ENCODE data around the gene WDR70.
"Not testable (repeated sequence)": the region's sequence is repeated elsewhere in the genome, so short reads cannot be mapped to it uniquely, and the experiment has no call there.

The WDR70 gene
- 17.5 to 44.2 reads per million in 2 donors for total RNA-seq

DNA sequence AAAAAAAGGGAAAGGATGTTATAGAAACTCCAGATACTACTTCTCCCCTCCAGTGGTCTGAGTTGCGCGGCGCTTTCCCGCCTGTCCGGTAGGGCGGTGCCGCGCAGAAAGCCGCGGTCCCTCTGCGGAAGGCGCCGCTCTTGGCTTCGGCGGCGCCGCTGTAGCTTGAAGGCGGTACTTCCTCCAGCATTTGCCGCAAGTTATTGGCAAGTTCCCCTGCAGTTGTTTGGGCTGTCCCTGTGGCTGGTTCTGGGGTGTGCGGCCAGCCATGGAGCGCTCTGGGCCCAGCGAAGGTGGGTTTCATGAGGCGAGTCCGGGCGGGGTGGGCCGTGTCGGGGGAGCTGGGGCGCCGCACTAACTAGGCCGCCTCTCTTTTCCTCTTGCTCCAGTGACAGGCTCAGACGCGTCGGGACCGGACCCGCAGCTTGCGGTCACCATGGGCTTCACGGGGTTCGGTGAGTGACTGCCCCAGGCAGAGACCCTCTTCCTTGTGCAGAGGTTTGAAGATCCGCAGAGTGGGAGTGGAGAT, at the start of gene WDR70:
TSS of gene WDR70 (plus strand) at position 219 of the 529 bp plus-strand sequence. CDS start at position 269, 50 bp downstream.
- peak; percentile 49 to 92 (median 71) for DNase-seq

GRCh38 chr5:37334754-37335153, 44.4 kb upstream of the WDR70 start:
- DNase-seq: not testable (repeated sequence)

DNA sequence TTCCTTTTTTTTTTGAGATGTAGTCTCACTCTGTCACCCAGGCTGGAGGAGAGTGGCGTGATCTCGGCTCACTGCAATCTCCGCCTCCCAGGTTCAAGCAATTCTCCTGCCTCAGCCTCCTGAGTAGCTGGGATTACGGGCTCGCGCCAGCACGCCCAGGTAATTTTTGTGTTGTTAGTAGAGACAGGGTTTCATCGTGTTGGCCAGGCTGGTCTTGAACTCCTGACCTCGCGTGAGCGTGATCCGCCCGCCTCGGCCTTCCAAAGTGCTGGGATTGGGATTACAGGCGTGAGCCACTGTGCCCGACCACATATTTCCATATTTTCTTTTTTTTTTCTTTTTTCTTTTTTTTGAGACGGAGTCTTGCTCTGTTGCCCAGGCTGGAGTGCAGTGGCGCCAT, 36.4 kb upstream of the WDR70 start:
- DNase-seq: not testable (repeated sequence)

GRCh38 chr5:37355161-37355560, 24.0 kb upstream of the WDR70 start:
- DNase-seq: no peak

- DNase-seq: no peak
These were observed 8.6 kb upstream of the WDR70 start for GRCh38 chr5:37370550-37370863.

GRCh38 chr5:37370864-37371726, 8.0 kb upstream of the WDR70 start, which contains the start of gene NUP155:
Gene NUP155, minus strand, starts transcription at chr5:37371106. Its CDS starts 129 bp downstream, at chr5:37370977.
- peak; percentile 60 to 97 (median 83) for DNase-seq

GRCh38 chr5:37375091-37375490, 4.0 kb upstream of the WDR70 start:
- no peak for DNase-seq

DNA sequence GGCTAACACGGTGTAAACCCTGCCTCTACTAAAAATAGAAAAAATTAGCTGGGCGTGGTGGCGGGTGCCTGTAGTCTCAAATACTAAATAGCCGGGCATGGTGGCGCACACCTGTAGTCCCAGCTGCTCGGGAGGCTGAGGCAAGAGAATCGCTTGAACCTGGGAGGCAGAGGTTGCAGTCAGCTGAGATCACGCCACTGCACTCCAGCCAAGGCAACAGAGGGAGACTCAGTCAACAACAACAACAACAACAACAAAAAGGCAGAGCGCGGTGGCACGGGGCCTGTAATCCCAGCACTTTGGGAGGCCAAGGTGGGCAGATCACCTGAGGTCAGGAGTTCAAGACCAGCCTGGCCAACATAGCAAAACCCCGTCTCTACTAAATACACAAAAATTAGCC, 1.1 kb upstream of the WDR70 start:
- DNase-seq: not testable (repeated sequence)

DNA sequence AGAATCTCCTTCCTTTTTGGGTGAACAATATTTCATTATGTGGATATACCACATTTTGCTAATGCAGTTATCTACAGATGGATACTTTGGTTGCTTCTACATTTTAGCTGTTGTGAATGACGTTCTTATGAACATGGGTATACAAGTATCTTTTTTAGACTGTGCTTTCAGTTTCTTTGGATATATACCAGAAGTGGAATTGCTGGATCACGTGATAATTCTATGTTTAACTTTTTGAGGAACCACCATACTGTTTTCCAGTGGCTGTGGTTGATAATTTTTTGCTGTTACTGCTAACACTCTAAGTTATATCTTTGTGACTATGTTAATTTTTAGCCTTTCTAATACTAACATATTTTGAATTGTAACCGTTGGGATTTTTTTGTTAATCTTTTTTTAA, 12.5 kb downstream of the WDR70 start:
- no peak for DNase-seq

DNA sequence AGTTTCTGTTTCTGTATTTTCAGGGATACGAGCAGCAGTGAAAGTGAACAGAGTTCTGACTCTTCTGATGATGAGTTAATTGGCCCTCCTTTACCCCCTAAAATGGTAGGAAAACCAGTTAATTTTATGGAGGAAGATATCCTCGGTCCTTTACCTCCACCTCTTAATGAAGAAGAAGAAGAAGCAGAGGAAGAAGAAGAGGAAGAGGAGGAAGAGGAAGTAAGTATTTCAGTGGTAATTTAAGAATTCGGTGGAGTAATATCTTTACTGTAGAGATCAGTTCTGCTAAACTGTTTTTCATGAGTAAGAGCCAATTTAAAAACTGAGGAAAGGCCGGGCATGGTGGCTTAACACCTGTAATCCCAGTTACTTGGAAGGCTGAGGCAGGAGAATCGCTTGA, 17.2 kb downstream of the WDR70 start:
- no peak for DNase-seq

GRCh38 chr5:37400501-37400900, 21.4 kb downstream of the WDR70 start:
- DNase-seq: no peak

- DNase-seq: no peak
These were observed 33.4 kb downstream of the WDR70 start for GRCh38 chr5:37412515-37412914.

- DNase-seq: not testable (repeated sequence)
These were observed 36.3 kb downstream of the WDR70 start for GRCh38 chr5:37415456-37415855.

DNA sequence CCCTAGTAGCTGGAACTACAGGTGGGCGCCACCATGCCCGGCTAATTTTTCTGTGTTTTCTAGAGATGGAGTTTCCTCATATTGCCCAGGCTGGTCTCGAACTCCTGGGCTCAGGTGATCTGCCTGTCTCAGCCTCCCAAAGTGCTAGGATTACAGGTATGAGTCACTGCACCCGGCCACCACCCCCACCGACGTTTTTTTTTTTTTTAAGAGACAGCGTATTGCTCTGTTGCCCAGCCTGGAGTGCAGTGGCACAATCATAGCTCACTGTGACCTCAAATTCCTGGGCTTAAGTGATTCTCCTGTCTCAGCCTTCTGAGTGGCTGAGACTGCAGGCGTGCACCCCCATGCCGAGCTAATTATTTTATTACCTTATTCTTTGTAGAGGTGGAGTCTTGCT, 38.2 kb downstream of the WDR70 start:
- no peak for DNase-seq

DNA sequence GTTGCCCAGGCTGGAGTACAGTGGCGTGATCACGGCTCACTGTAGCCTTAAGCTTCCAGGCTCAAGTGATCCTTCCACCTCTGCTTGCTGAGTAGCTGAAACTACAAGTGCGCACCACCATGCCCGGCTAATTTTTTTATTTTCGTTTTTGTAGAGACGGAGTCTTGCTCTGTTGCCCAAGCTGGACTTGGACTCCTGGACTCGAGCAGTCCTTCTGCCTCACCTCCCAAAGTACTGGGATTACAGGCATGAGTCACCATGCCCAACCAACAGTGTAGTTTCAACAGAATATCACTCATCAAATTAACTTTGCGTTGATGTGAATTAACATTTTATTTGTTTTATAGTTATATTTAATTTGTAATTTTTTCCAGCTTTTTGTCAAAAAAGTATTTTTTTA, 45.3 kb downstream of the WDR70 start:
- no peak for DNase-seq

- no peak for DNase-seq
These were observed 48.9 kb downstream of the WDR70 start for GRCh38 chr5:37428044-37428443.

DNA sequence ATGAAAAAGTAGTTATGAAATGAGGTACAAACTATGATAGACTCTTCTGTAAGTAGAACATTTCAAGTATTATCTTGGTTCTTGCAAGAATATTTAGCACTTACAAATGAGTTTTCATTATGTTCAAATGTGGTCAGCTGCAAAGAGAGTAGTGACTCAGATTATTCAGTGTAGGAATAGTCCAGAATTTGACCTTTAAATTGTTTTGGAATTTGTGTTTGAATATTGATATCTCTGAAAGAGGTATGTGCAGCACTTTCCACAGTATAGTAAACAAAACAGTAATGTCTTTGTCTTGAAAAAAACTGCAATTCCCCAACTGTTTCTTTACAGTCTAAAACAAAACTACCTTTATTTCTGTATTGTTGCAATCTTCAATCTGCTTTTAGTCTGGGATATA, 56.1 kb downstream of the WDR70 start:
- no peak for DNase-seq

- DNase-seq: no peak
These were observed 57.2 kb downstream of the WDR70 start for GRCh38 chr5:37436146-37436934.

DNA sequence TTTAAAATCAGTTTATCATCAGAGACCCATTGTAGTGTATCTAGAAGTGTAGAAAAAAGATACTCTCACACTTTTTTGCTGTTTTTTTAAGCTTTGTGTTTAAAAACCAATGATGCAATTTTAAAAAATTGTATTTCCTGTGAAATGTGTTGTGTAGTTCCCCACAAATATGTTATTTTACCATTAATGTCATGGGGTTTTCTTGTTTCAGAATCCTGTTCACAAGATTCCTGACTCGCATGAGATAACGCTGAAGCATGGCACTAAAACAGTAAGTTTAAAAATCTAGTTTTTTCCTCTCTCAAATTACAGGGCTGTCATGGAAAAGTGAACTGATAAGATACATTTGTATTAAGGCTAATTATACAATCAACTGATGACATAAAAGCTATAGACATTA, 58.6 kb downstream of the WDR70 start:
- DNase-seq: no peak

GRCh38 chr5:37445783-37446182, 66.7 kb downstream of the WDR70 start:
- DNase-seq: not testable (repeated sequence)

DNA sequence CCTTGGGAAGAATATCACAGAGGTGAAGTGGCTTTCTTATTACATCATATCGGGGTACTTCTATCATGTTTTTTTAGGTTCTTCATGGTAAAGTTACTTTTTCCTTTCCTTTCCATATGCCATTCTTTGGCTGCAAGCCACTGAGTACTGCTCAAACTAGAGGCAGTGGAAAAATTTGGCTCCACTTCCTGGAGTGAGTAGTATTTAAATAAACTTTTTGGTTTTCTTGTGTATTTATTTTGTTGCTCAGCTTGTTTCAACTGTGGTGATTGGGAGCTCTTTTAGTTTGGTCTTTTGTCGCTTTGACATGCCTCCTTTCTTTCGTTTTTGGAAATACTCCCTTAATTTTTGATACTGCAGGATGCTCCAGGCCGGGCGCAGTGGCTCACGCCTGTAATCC, 69.8 kb downstream of the WDR70 start:
- no peak for DNase-seq

- not testable (repeated sequence) for DNase-seq
These were observed 72.9 kb downstream of the WDR70 start for GRCh38 chr5:37451991-37452390.

GRCh38 chr5:37453252-37453651, 74.1 kb downstream of the WDR70 start:
- DNase-seq: not testable (repeated sequence)
